Fibroblast of skin of abdomen (primary cell): ENCODE results near the gene ARHGEF16.

Experiments used
- DNase-seq: peaks from one replicate; pipeline ENCODE4 v3.0.0-alpha.2; 2013

Gene ARHGEF16

GRCh38 chr1:3520419-3521378 lies 66.2 kb downstream of the ARHGEF16 start:
- DNase-seq: no peak

GRCh38 chr1:3521426-3521825 lies 67.0 kb downstream of the ARHGEF16 start:
- DNase-seq: no peak

- no peak for DNase-seq
Measured at GRCh38 chr1:3522112-3522511, 67.6 kb downstream of the ARHGEF16 start.

- DNase-seq: peak; percentile 86
Measured at GRCh38 chr1:3522564-3523265, 68.2 kb downstream of the ARHGEF16 start.

- DNase-seq: no peak
Measured at GRCh38 chr1:3523980-3524379, 69.5 kb downstream of the ARHGEF16 start.

GRCh38 chr1:3524556-3525203 lies 70.2 kb downstream of the ARHGEF16 start:
- no peak for DNase-seq

GRCh38 chr1:3525551-3526482 lies 71.4 kb downstream of the ARHGEF16 start:
- DNase-seq: no peak

GRCh38 chr1:3527774-3528173 lies 73.3 kb downstream of the ARHGEF16 start:
- DNase-seq: no peak

GRCh38 chr1:3529099-3529729 lies 74.7 kb downstream of the ARHGEF16 start:
- DNase-seq: no peak

- DNase-seq: no peak
Measured at GRCh38 chr1:3530086-3530925, 75.8 kb downstream of the ARHGEF16 start.
